ENCODE data around the gene ENOPH1.

Gene ENOPH1

GRCh38 chr4:82428526-82428968, 1.8 kb upstream of the ENOPH1 start:
- DNase-seq (ENCODE audit: low read depth) = no peak

- DNase-seq (ENCODE audit: low read depth) = peak; percentile 83
Observed at GRCh38 chr4:82428969-82429727, 1.2 kb upstream of the ENOPH1 start.

GRCh38 chr4:82429728-82430192, 630 bp upstream of the ENOPH1 start:
- peak; percentile 13 for DNase-seq (ENCODE audit: low read depth)

GRCh38 chr4:82430964-82431745, 765 bp downstream of the ENOPH1 start:
- no peak for DNase-seq (ENCODE audit: low read depth)

DNA sequence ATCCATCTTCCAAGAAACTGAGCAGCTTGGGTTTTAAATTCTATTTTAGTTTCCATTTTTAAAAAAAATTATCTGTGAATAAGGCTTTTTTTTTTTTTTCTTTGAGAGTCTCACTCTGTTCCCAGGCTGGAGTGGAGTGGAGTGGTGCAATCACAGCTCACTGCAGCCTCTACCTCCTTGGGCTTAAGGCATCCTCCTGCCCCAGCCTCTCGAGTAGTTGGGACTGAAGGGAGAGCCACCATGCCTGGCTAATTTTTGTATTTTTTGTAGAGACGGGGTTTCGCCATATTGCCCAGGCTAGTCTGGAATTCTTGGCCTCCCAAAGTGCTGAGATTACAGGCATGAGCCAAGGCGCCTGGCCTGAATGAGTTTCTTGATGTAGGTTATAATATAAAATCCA, 1.4 kb downstream of the ENOPH1 start:
- DNase-seq (ENCODE audit: low read depth) = no peak

GRCh38 chr4:82432596-82432995, 2.2 kb downstream of the ENOPH1 start:
- DNase-seq (ENCODE audit: low read depth) = no peak

DNA sequence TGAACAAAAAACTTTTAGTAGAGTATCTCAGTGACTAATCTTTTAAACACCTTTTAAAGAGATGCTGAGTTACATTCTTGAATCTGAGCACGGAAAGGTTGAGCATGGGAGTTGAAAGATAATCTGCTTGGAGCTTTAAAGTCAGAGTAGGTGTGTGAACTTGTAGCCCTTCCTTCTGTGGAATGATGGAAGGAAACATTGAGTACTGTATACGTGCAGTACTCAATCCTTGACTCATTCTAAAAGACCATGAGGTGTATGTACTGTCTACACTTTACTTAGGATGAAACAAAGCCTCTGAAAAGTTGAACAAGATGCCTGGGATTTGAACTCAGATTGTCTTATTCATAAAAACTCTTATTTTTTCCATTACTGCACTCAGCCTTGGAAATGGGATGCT, 3.4 kb downstream of the ENOPH1 start:
- no peak for DNase-seq (ENCODE audit: low read depth)

- DNase-seq (ENCODE audit: low read depth) = no peak
Observed at GRCh38 chr4:82434949-82435348, 4.6 kb downstream of the ENOPH1 start.

GRCh38 chr4:82436130-82436529, 5.7 kb downstream of the ENOPH1 start:
- no peak for DNase-seq (ENCODE audit: low read depth)

DNA sequence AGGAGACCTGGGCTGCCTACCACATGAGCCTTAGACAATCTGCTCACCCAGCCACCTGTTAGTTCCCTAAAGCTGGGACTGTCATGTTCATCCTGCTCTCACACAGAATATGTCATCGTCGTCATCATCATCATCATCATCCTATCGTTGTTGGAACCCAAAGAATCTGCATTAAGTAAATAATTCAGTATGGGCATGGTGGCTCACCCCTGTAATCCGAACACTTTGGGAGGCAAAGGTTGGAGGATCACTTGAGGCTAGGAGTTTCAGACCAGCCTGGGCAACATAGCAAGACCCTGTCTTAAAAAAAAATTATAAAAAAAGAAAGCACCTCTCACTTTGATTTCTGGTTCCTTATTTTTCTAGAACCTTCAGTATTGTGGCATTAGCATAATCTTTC, 6.4 kb downstream of the ENOPH1 start:
- no peak for DNase-seq (ENCODE audit: low read depth)

- no peak for DNase-seq (ENCODE audit: low read depth)
Observed at GRCh38 chr4:82437285-82438005, 7.1 kb downstream of the ENOPH1 start.

- no peak for DNase-seq (ENCODE audit: low read depth)
Observed at GRCh38 chr4:82439088-82439487, 8.7 kb downstream of the ENOPH1 start.

DNA sequence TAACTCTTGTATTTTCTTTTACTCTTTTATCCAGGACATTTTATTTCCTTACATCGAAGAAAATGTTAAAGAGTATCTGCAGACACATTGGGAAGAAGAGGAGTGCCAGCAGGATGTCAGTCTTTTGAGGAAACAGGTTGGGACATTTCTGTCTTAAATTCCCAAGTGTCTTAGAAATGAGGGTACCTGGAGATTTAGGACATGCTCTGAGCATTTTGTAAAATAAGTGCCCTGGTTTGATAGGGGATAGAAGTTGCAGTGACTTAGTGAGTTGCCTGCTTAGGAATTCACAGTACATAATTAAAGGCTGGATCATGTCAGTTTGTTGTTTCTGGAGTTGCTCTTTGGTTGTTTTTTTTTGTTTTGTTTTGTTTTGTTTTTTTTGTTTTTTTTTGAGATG, 17.5 kb downstream of the ENOPH1 start:
- DNase-seq (ENCODE audit: low read depth) = no peak

DNA sequence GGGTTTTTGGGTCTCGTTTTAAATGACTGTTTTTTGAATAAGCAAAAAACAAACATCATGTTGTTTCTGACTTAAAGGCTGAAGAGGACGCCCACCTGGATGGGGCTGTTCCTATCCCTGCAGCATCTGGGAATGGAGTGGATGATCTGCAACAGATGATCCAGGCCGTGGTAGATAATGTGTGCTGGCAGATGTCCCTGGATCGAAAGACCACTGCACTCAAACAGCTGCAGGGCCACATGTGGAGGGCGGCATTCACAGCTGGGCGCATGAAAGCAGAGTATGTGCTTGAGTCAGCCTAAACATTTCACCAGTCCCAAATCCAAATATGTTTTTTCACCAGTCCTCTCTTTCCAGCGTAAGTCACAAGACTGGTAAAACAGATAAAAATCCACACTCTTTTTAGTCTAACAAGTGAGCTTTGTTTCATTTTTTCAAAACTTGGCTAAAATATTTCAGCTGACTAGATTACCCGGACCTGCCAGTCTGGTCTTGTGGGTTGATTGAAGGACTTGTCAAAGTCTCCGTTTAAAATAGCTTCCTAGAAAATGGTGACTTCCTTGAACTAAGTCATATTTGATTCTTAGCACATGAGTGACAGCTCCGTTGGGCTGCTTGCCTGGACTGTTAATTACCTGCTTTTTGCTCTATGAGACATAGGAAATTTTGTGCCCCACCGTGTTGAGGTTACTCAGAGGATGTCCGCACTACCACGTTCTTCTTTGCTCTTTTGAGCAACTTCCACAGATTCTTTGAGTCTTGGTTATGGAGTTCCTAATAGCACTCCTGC, 20.8 kb downstream of the ENOPH1 start:
- DNase-seq (ENCODE audit: low read depth) = no peak

- DNase-seq (ENCODE audit: low read depth) = no peak
Observed at GRCh38 chr4:82452026-82452425, 21.6 kb downstream of the ENOPH1 start.

DNA sequence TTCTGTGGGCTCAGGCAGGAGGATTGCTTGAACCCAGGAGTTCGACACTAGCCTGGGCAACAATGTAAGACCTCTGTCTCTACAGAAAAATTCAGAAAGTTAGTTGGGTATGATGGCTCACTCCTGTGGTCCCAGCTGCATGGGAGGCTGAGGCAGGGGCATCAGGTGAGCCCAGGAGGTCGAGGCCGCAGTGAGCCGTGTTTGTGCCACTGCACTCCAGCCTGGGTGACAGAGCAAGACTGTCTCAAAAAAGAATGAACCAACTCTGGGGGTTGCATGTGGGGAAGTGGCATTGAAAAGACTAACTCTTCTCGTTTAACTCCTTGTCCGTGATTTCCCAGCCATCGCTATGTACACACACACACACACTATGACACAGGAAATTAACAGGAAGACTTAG, 26.9 kb downstream of the ENOPH1 start:
- DNase-seq (ENCODE audit: low read depth) = no peak

DNA sequence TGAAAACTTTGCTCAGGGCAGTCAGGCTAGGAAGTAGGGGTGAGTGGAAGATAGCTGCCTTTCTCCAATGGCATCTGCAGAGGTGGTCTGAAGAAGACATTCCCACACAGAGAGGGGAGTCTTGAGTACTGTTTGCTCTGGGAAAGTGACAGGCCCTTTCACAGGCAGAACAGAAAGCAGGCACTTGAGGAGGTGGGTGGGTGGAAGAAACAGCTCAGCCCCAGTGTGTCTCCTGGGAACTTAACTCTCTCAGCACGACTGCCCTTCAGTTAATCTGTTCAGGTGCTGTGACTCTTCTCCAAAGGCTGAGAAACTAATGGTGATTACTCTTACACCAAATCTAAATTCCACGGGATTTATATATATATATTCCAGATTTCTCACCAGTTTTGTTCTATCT, 28.3 kb downstream of the ENOPH1 start:
- DNase-seq (ENCODE audit: low read depth) = no peak

DNA sequence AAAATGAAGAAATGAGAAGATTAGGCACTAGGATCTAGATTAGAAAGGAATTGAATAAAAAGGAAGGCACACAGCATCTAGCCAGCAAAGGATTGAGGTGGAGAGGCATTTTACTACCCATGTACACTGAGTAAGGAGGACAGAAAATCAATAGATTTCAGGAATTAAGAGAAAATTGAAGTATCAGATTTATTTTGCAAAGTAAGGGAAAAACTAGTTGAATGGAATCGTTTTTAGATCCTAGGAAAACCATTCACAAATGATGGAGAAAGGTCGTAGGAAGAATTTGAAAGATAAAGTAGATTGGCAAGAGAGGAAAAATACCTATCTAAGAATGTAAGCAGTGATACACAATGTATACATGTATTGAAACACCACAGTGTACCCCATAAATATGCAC, 31.3 kb downstream of the ENOPH1 start:
- DNase-seq (ENCODE audit: low read depth) = no peak

DNA sequence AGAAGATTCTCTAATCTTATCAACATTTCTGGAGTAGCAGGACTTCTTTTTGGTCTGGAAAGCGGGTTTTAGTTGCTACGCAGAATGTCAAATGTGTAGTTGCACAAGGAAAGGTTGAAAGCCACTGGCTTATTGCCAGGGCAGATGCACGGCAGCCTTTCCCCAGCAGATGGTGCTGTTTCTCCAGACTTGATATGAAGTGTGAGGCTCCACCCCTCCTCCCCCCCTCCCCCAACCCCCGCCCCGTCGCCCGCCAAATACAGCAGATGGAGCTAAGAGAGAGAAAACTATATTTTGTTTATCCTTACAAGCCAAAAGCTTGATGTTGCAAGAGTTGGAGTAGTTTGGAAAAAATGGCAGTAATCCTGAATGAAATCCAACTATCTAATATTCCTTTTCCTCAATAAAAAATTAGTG, 32.0 kb downstream of the ENOPH1 start:
- DNase-seq (ENCODE audit: low read depth) = peak; percentile 65

GRCh38 chr4:82463221-82463620, 32.8 kb downstream of the ENOPH1 start:
- no peak for DNase-seq (ENCODE audit: low read depth)

DNA sequence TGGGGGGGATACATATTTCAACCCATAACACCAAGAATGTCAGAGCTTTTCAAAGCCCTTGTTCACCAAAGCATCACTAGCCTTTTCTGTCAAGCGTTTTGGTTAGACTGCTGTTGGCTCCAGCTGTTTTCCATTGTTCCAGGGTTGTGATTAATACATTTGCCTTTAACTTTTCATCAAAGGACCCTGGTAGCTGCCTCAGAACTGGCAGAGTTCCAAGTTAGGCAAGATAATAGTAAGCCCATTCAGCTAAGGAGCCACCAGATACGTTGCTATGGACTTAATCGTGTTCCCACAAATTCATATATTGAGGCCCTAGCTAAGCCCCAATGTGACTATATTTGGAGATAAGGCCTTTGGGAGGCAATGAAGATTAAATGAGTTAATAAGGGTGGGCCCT, 37.1 kb downstream of the ENOPH1 start:
- no peak for DNase-seq (ENCODE audit: low read depth)

DNA sequence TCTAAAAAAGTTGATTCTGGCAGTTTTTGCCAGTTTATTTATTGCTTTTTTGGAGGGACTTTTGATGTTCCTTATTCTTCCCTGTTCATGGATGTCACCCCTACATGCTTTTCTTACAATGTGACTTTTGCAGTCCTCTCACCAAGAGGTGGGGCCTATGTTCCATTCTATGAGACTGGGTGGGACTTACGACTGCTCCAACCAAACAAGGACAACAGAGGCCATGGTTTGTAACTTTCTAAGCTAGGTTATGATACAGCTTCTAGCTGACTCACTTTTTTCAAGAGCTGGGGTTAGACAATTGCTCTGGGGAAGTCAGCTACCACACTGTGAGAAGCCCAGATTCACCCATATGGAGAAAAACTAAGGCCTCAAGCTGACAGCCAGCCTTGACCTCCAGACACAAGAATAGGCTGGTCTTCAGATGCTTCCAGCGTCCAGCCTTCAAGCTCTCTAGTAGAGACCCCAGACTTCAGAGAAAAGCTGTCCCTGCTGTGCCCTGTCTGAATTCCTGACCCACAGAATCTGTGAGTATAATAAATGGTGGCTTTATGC, 39.5 kb downstream of the ENOPH1 start:
- DNase-seq (ENCODE audit: low read depth) = peak; percentile 65

Data from stromal cell of bone marrow (primary cell).